ENCODE results near the gene ZBED4. TPM values are rescaled to one million over a fixed set of nuclear protein-coding genes. Genes with fewer than 3 reads are reported as not detected.
A peak's percentile ranks its signal among the peaks of the same experiment; 100 is the strongest.

Gene ZBED4
- total and polyA plus RNA-seq, 11 donors, result 2.2 to 8.6 (median 4.9) TPM

- no peaks in the 10 kb centered on the region for H3K27me3 ChIP-seq
- WGBS, 4 donors, result 55 to 72% (median 62%) methylated on average over 20 to 27 of the region's 27 CpGs
- ATAC-seq (no peak), DNase-seq (peak in 2 of 5 donors; percentile 61 to 68)
- H3K9me3 ChIP-seq, result no peaks in the 10 kb centered on the region
- H3K27ac ChIP-seq, result peak overlapping the region; percentile 91 to 99 (median 95)
- intact Hi-C loops (cut with DNase I), result loop anchor here in 5 of 10 donors (1.0 to 10.0 kb wide), 6 partner anchors 22 to 247 kb away; partner anchors contain the start of genes PIM3 (in 4 of the 5) and TRABD (in 1 of the 5)
- peak overlapping the region in 6 of 12 donors; percentile 3 to 62 (median 31) for H3K4me3 ChIP-seq
- TF ChIP-seq POLR2A (IDR thresholded peaks at IDR 0.05), result no peak
- TF ChIP-seq, protein P1, sequence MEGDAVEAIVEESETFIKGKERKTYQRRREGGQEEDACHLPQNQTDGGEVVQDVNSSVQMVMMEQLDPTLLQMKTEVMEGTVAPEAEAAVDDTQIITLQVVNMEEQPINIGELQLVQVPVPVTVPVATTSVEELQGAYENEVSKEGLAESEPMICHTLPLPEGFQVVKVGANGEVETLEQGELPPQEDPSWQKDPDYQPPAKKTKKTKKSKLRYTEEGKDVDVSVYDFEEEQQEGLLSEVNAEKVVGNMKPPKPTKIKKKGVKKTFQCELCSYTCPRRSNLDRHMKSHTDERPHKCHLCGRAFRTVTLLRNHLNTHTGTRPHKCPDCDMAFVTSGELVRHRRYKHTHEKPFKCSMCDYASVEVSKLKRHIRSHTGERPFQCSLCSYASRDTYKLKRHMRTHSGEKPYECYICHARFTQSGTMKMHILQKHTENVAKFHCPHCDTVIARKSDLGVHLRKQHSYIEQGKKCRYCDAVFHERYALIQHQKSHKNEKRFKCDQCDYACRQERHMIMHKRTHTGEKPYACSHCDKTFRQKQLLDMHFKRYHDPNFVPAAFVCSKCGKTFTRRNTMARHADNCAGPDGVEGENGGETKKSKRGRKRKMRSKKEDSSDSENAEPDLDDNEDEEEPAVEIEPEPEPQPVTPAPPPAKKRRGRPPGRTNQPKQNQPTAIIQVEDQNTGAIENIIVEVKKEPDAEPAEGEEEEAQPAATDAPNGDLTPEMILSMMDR (IDR thresholded peaks at IDR 0.05), result no peak
- no peaks in the 10 kb centered on the region for H3K36me3 ChIP-seq
- H3K4me1 ChIP-seq, result peaks cover 19 to 59% (median 46%) of the 10 kb centered on the region in 12 donors
These were observed 84.3 kb downstream of the ZBED4 start for GRCh38 chr22:49937758-49938564.

- Histone ChIP-seq H3K27ac (peak overlapping the region in 10 of 12 donors; percentile 91 to 99 (median 95)), H3K9me3 (no peaks in the 10 kb centered on the region), H3K4me1 (peaks cover 19 to 52% (median 40%) of the 10 kb centered on the region in 12 donors), H3K4me3 (no peak overlapping the region), H3K36me3 (no peaks in the 10 kb centered on the region), H3K27me3 (no peaks in the 10 kb centered on the region)
- DNase-seq (no peak), ATAC-seq (no peak)
- 74 to 93% (median 83%) methylated on average over 9 to 19 of the region's 19 CpGs for WGBS, 4 donors
- no peak for TF ChIP-seq POLR2A (IDR thresholded peaks at IDR 0.05)
- TF ChIP-seq, protein P1 (IDR thresholded peaks at IDR 0.05), result no peak
- intact Hi-C loops (cut with DNase I), result loop anchor here in 2 of 10 donors (5.0 to 10.0 kb wide), 3 partner anchors 34 to 246 kb away; partner anchors contain the start of gene TRABD (in 1 of the 2)
These were observed 85.0 kb downstream of the ZBED4 start for GRCh38 chr22:49938565-49939136.

Other genes with a start within 250 kb of the ZBED4 start
- gene BRD1, start 26.0 kb upstream of the ZBED4 start, total RNA-seq, result 10 to 100 TPM; 13.9 to 27.0 (median 18.5) TPM
- gene BRD1, start 26.0 kb upstream of the ZBED4 start, polyA plus RNA-seq, result 10 to 100 TPM; 12.0 TPM
- gene ALG12, start 64.6 kb downstream of the ZBED4 start, total RNA-seq, result 10 to 100 TPM in 8 of 9 donors, 1 to 10 TPM in 1; 9.8 to 26.8 (median 15.2) TPM
- gene ALG12, start 64.6 kb downstream of the ZBED4 start, polyA plus RNA-seq, result 10 to 100 TPM in 1 of 2 donors, 1 to 10 TPM in 1; 9.1 to 12.4 TPM
- gene CRELD2, start 64.8 kb downstream of the ZBED4 start, total RNA-seq, result 10 to 100 TPM; 16.7 to 36.2 (median 21.6) TPM
- 10 to 100 TPM; 15.0 to 70.3 TPM for gene CRELD2, start 64.8 kb downstream of the ZBED4 start, polyA plus RNA-seq
- 100 to 1,000 TPM in 1 of 9 donors, 10 to 100 TPM in 8; 37.7 to 118 (median 51.0) TPM for gene PIM3, start 106.9 kb downstream of the ZBED4 start, total RNA-seq
- 10 to 100 TPM; 45.1 to 50.2 TPM for gene PIM3, start 106.9 kb downstream of the ZBED4 start, polyA plus RNA-seq
- not detected for gene IL17REL, start 158.9 kb downstream of the ZBED4 start, total RNA-seq
- gene IL17REL, start 158.9 kb downstream of the ZBED4 start, polyA plus RNA-seq, result not detected
- not detected for gene TTLL8, start 204.5 kb downstream of the ZBED4 start, total RNA-seq
- gene TTLL8, start 204.5 kb downstream of the ZBED4 start, polyA plus RNA-seq, result not detected
- gene MLC1, start 231.6 kb downstream of the ZBED4 start, total RNA-seq, result under 1 TPM in 4 of 9 donors, not detected in 5; 0.07 to 0.80 (median 0.30) TPM
- under 1 TPM; 0.03 to 0.19 TPM for gene MLC1, start 231.6 kb downstream of the ZBED4 start, polyA plus RNA-seq
- gene MOV10L1, start 236.2 kb downstream of the ZBED4 start, total RNA-seq, result under 1 TPM in 3 of 9 donors, not detected in 6; 0.09 to 0.63 (median 0.13) TPM
- gene MOV10L1, start 236.2 kb downstream of the ZBED4 start, polyA plus RNA-seq, result under 1 TPM; 0.06 to 0.27 TPM